ELF-1 (cell line): ENCODE results near the gene PROCR.
"Not testable (repeated sequence)": the region's sequence is repeated elsewhere in the genome, so short reads cannot be mapped to it uniquely, and the experiment has no call there.

Experiments
- DNase-seq: peaks from one replicate; pipeline ENCODE4 v3.0.0-alpha.2; 2016; ENCODE audit warnings: low read depth, low spot score

PROCR gene

DNA sequence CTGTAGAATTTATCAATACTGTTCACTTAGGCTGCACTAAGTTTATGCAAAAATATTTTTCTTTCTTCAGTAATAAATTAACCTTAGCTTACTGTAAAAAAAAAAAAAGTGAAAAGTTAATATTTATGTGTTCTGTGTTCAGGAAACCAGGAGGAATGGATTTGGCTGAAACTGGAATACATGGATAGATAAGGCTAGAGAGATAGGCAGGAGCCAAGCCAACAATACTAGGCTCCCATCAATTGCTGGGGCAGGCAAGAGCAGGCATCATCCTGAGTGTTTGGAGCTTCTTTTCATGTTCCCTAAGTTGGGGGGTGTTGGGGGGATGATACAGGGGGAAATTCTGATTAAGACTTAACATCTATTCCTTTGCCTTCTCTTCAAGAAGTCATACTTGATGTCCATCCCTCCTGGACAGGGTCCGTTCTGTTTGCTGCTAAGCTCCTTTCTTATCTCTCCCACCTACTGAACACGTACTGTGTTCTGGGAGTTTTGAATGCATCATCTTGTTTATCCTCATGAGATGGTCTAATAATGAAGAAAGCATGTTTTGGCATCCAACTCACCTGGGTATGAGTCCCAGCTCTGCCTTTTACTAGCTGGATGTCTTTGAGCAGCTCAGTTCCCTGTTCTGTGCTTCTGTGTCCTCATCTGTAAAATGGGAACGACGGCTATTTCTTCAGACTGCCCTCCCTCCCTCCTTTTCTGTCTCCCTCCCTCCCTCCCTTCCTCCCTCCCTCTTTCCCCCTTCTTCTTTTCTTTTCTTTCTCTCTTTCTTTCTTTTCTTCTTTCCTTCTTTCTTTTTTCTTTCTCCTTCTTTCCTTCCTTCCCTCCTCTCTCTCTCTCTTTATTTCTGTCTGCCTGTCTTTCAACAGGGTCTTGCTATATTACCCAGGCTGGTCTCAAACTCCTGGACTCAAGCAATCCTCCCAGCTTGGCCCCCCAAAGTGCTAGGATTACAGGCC is 6.4 kb upstream of the PROCR start:
- no peak for DNase-seq

DNA sequence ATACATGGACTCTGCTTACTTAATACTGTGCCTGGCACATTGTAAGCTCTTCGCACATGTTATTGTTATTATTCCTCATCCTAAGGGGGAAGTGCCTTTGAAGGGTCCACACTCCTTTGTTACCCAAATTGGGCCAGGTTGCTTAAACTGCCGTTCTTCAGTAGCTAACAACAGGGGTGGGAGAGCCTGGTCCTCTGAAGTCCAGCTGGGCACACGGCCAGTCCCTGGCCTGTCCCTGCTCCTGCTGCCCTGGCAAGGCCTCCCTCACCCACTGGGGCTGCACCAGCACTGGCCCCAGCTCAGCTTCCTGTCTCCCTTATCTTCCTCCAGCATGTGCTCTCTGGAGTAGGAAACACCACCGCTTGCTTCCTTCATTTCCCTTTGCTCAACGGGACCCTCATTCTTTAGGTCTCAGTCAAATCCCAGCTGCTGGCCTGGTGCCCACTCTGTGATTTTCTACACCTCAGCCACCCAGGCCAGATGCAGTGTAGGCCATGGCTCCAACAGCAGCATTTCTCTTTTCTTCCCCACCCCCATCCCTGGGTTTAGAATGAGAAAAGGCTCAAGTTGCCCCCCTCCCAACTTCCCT is 5.5 kb upstream of the PROCR start:
- DNase-seq = peak; percentile 33

DNA sequence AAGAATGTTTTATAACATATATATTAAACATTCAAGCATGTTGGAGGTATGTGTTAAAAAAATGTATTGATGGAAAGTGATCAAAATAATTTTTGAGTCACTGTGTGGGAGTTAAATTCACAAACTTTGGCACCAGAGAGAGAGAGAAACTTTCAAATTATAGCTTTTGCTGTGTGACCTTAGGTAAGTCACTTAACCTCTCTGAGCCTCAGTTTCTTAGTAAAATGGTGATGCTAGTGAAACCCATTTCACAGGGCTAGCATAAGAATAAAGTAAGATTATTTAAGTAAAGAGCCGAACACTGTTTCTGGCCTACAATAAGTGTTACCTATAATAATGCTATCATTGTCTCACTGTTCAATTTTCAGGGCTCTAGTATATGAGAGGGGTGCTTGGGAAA is 4.1 kb upstream of the PROCR start:
- DNase-seq = no peak

DNA sequence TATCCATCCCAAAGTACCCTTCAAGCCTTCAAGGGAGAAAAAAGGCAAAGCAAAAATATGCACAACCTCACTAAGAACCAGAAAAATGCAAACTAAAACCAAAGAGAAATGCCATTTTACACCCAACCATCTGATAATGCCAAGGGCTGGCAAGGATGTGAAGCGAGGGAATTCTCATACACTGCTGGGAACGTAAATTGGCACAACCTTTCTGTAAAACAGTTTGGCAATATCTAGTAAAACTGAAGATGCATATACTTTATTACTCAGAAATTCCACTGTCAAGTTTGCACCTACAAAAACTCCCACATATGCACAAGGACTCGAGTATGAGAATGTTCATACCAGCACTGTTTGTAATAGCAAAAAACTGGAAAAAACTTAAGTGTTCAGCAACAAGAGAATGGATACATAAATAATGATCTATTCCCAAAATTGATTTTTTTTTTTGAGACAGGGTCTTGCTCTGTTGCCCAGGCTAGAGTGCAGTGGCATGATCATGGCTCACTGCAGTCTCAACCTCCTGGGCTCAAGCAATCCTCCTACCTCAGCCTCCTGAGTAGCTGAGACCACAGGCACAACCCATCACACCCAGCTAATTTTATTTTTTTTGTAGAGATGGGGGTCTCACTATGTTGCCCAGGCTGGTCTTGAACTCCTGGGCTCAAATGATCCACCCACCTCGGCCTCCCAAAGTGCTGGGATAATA is 3.0 kb upstream of the PROCR start:
- DNase-seq = not testable (repeated sequence)

DNA sequence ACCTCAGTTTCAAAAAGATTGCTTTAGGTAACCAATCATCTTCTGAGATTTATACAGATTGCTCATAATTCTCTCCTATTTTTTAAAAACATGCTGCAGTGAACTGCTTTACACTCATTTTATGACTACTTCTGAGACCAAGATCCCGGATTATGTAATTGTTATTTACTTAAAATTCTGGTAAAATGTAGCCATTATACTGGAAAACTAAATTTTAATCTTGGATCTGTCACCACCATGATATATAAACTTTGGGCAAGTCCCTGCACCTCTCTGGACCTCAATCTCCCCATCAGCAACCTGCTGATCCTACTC is 477 bp upstream of the PROCR start:
- no peak for DNase-seq

DNA sequence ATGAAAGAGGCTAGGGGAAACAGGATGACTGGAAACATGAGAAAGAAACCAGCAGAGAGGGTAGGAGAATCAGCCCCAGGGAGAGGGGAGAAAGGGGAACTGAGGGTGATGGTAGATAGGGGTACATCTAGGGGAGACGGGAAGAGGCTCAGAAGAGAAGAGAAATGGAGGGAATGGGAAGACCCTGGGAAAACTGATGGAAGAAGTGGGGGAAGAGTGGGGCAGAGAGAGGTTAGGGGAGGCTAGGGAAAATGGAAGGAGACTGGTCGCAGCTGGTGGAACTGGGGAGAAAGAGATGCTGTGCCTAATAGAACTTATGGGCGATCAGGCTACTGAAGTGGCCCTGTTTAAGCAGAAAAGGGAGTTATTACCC is 548 bp downstream of the PROCR start:
- DNase-seq = no peak

DNA sequence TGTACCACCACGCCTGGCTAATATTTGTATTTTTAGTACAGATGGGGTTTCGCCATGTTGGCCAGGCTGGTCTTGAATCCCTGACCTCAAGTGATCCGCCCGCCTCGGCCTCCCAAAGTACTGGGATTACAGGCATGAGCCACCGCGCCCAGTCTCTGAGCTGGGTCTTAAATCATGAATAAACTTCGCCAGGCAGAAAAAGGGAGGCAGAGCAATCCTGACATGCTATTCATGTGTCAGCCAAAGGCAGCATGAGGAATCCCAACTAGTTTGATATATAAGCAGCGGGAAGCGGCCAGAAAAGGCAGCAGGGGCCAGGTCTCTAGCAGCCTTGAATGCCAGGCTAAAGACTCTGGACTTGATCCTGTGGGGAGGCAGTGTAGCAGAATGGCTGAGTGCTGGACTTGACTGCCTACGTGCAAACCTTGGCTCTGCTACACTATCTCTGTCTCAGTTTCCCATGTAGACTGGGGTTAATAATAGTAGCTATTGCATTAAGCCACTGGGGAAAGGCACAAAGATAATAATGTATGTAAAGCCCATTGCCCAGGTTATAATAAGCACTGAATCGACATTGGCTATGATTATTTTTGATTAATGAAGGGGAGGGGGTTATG is 1.8 kb downstream of the PROCR start:
- DNase-seq = no peak

DNA sequence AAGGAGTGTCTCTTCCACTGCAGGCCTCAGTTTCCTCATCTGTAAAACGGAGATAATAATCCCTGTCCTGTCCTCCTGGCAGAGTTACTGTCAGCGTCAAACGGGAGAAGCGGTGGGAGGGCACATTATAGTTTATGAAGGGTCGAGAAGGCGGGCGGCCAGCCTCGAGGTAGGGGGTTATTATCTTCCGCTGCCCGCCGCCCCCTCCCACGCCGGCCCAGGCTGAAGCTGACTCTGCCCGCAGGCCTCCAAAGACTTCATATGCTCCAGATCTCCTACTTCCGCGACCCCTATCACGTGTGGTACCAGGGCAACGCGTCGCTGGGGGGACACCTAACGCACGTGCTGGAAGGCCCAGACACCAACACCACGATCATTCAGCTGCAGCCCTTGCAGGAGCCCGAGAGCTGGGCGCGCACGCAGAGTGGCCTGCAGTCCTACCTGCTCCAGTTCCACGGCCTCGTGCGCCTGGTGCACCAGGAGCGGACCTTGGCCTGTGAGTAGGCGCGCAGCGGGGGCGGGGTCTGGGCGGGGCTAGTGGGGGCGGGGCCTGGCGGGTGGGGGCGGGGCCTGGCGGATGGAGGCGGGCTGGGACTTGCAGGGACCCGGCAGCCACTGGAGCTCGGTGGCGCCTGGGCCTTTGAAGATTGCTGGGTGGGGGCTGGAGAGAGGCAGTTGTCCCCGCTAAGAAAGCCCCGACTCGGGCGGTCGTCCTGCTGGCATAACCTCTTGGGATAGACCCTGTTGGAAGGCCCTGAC is 2.8 kb downstream of the PROCR start:
- DNase-seq = peak; percentile 60

DNA sequence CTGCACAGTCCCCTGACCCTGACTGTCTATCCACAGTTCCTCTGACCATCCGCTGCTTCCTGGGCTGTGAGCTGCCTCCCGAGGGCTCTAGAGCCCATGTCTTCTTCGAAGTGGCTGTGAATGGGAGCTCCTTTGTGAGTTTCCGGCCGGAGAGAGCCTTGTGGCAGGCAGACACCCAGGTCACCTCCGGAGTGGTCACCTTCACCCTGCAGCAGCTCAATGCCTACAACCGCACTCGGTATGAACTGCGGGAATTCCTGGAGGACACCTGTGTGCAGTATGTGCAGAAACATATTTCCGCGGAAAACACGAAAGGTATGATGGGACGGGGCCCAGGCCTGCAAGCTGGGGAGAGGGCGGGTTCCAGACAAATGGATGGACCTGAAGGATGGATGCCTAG is 4.3 kb downstream of the PROCR start:
- DNase-seq = no peak

DNA sequence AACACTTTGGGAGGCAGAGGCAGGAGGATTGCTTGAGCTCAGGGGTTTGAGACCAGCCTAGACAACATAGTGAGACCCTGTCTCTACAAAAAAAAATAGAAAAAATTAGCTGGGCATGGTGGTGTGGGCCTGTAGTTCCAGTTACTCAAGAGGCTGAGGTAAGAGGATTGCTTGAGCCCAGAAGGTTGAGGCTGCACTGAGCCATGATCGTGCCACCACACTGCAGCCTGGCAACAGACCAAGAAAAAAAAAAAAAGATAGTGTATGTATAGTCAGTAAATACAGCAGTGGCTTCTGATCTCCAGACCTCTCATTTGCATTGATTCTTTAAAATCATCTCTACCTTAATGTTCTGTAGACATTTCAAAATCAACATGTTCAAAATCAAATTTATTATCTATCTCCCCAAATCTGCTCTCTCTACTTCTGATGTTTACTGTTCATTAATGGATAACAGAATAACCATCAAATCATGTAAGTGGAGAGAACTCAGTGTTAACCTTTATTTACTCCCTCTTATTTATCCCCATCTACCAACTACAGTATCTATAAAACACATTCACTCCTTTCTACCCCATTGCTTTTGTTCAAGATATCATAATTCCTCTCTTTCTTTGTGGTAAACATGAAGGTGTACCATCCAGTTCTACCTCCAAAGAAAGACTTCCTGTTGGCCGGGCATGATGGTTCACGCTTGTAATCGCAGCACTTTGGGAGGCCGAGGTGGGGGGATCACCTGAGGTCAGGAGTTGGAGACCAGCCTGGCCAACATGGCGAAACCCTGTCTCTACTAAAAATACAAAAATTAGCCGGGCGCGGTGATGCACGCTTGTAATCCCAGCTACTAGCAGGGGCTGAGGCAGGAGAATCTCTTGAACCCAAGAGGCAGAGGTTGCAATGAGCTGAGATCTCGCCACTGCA is 7.7 kb downstream of the PROCR start:
- no peak for DNase-seq

DNA sequence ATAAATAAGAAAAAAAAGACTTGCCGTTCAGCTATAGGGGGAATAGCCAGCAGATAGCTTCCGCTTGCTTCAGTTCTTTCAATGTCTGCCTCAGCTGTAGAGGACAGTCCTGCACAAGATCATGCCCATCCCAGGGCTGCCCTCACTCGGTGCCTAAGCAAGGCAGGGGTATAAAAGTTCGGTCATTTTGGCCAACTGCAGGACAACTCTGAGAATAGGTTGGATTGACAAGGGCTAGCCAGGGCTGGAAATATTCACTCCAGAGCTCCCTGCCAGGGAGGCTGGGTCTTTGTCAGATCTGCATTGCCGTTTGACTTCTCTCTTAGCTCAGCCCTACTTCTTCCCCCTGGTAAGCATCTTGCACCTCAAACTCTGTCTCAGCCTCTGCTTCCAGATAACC is 8.4 kb downstream of the PROCR start:
- no peak for DNase-seq

DNA sequence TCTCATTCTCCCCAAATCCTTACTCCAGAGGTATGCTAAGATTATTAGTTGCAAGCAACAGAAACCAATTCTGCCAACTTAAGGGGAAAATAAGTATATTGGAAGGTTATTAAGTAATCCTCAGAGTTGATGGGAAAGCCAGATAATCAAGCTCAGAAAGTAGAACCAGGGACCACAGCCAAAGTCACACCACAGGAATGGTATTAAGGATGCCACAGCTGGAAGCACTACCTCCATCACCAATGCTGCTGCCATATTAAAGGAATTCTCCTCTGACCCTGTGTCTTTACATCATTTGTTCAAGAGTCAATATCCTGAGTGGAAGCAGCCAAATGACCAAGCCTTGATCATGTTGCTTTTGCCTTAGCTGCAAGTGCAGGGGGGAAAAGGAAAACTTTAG is 9.9 kb downstream of the PROCR start:
- no peak for DNase-seq

DNA sequence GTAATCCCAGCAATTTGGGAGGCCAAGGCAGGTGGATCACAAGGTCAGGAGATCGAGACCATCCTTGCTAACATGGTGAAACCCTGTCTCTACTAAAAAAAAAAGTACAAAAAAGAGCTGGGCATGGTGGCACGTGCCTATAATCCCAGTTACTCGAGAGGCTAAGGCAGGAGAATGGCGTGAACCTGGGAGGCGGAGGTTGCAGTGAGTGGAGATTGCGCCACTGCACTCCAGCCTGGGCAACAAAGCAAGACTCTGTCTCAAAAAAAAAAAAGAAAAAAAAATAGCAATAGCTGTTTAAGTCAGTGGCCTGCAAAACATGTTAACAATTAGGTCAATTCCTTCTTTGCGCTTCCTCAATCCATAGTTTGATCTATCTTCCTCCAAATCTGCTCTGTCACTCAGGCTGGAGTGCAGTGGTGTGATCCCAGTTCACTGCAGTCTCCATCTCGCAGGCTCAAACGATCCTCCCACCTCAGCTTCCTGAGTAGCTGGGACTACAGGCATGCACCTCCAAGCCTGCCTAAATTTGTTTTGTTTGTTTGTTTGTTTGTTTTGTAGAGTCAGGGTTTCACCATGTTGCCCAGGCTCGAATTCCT is 14.9 kb downstream of the PROCR start:
- not testable (repeated sequence) for DNase-seq

DNA sequence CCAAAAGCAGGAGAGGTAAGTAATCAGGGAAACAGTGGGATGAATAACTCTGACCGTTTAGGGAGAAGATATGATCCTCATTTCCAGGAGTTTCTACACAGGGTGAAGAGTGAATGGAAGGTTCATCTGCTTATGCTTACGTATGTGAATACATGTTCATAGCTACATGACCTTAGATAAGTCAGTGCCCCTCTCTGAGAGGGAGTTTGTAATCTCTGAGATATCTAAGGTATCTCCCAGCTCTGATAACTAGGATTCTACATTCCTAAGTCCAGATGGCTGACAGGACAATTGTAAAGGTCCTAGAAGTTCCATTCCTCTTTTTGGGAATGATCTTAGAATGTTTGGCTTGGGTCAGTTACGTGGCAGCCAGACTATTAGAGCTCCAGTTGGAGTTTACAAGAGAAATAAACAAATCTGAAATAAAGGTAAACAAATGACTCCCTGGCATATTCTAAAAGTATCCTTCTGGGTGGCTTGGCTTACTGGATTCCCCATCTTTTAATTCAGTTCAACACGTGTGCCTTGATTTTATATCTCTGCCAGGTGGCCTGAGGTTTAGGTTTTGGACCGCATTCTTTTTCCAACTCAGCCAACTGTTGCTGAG is 15.8 kb downstream of the PROCR start:
- no peak for DNase-seq

DNA sequence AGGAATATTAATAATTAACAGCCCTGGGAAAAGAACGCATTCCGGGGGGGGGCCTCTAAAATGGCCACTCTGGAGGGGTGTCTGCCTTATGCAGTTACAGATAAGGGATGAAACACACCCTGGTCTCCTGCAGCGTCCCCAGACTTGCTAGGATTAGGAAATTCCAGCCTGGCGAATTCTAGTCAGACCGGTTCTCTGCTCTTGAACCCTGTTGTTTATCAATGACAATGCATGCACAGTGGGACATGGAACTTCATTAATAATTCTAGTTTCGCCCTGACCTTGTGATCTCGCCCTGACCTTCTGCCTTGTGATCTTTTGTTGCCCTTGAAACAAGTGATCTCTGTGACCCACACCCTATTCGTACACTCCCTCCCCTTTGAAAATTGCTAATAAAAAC is 17.4 kb downstream of the PROCR start:
- DNase-seq = not testable (repeated sequence)

DNA sequence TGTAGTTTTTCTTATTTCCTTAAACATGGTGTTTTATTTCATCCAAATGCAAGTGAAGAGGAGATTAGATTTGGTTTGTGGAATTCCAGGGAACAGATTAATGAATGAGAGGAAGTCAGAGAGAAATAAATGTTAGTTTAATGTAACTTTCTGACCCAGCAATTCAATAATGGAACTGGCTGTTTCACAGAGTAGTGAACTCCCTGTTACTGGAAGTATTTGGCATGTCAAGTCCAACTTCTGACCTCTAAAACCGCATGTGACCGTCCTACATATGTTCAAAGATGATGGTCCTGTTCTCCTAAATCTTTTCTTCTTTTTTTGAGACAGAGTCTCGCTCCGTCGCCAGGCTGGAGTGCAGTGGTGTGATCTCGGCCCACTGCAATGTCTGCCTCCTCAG is 18.7 kb downstream of the PROCR start:
- no peak for DNase-seq

DNA sequence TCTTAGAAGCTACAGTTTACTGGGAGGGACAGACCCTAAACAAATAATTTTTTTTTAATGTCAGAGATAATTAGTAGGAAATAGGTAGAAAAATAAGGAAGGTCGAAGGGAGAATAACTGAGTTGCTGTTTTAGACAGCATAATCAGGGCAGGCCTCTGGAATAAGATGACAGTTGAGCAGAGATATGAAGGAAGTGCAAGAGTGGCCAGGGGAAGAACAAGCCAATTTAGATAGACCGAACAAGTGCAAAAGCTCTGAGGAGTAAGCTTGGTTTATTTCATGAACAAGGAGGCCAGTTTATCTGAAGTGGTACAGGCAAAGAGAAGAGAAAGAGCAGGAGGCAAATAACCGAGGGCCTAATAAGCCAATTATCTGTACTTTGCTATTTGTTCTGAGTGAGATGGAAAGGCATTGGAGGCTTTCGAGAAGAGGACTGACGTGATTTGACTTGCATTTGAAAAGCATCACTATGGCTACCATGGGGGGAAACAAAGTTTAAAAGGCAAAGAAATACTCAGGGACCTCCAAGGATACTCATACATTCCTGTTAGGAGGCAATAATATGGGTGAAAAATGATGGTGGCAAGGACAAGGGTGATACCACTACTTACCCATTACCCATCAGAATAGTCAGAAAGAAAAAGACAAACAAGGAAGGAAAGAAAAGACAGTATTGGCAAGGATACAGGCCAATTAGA is 19.7 kb downstream of the PROCR start:
- no peak for DNase-seq

DNA sequence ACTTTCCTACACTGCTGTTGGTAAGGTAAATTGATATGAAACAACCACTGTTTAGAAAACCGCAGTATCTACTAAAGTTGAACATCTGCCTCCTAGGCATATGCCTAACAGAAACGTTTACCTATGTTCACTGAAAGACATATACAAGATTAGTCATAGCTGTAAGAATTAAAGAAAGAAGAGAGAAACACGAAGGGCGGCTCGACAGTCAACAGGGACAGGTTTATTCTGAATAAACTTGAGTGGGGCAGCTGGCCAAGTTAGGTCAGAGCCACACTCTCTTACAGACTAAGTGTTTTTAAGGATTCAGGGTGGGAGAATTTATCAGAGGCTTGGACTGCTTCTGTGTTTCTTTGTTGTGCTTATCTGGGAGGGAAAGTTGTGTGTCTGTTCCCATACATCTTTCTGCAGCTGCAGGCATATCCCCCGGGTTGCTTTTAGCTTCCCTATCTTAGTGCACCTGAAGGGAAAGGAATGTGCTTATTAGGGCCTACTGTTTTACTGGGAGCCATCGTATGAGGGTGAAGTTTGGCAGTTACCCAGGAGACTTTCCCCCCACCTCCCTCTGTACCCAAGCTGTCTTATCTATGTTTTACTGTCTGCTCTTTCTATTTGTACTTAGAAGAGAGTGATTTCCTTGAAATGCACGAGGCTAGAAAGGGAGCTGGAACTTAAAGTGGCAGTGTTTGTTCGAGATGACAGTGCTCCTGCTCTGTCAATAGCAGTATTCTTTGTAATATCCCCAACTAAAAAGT is 20.4 kb downstream of the PROCR start:
- DNase-seq = peak; percentile 28
